ENCODE measurements around the gene ETNPPL.
A peak's percentile ranks its signal among the peaks of the same experiment; 100 is the strongest.

The ETNPPL gene

DNA sequence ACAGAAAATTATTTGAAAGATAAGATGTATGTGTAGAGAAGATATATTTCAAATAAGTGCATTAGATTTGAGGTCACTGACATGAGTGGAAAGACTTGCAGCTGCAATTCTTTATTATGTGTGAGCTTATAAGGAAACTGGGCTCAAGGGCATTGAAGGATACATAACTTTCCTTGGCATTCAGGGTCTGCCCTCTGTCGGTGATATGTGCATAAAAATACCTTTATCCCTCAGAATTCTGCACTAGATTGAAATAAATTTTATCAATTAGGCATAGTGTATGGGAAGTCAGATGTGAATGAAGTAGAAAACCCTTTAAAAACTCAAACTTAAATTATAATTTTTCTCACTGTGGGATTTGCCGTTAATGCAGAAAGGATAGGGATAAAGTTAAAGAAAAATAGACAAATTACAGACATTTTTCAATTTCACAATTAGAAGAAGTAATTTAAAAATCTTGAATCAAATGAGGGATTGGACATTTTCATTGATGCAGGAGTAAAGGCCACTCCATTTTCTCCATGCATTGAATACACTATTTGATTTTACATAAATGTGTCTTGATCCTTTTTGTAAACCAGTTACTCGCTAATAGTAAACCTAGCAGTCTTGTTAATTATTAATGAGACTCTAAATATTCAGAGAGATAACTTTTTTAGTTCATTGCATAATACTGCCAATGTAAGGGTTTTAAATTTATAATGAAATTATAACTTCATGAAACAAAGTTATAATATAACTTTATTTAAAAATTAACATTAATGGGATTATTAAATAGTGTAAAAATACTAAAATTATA lies 21.0 kb upstream of the ETNPPL start:
- in situ Hi-C loops (cut with HindIII; ENCODE audit: low pct_unique_long_range_greater_than_20kb, low sequenced_read_pairs), result no loop called here
- peak; percentile 6 to 48 for DNase-seq (ENCODE audit: low read depth in 1 of 2, low spot score in 1 of 2)
- TF ChIP-seq JUND (IDR thresholded peaks at IDR 0.05; ENCODE audit: low read depth), result no peak

GRCh38 chr4:108779958-108780357 lies 17.1 kb upstream of the ETNPPL start:
- in situ Hi-C loops (cut with HindIII; ENCODE audit: low pct_unique_long_range_greater_than_20kb, low sequenced_read_pairs), result no loop called here
- no peak for DNase-seq (ENCODE audit: low read depth in 1 of 2, low spot score in 1 of 2)
- no peak for TF ChIP-seq JUND (IDR thresholded peaks at IDR 0.05; ENCODE audit: low read depth)

DNA sequence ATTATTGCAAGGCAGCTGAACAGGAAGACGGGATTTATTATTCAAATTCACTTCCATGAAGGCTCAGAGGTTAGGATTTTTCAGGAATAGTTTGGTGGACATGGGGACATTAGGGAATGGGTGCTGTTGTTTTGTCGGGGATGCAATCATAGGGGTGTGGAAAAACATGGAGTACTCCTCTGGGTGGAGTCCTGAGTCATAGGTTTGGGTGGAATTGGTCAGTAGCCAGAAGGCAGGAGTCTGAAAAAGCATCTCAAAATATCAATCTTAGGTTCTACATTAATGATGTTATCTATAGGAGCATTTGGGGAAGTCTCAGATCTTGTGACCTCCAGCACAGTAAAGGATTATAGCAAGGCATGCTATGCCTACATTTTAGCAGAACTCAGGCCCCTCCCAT lies 14.5 kb upstream of the ETNPPL start:
- DNase-seq (ENCODE audit: low read depth in 1 of 2, low spot score in 1 of 2), result no peak
- in situ Hi-C loops (cut with HindIII; ENCODE audit: low pct_unique_long_range_greater_than_20kb, low sequenced_read_pairs), result no loop called here
- TF ChIP-seq JUND (IDR thresholded peaks at IDR 0.05; ENCODE audit: low read depth), result no peak

- DNase-seq (ENCODE audit: low read depth in 1 of 2, low spot score in 1 of 2), result no peak
- TF ChIP-seq JUND (IDR thresholded peaks at IDR 0.05; ENCODE audit: low read depth), result no peak
- in situ Hi-C loops (cut with HindIII; ENCODE audit: low pct_unique_long_range_greater_than_20kb, low sequenced_read_pairs), result no loop called here
These were observed 13.1 kb upstream of the ETNPPL start for GRCh38 chr4:108775921-108776320.

- no peak for TF ChIP-seq JUND (IDR thresholded peaks at IDR 0.05; ENCODE audit: low read depth)
- in situ Hi-C loops (cut with HindIII; ENCODE audit: low pct_unique_long_range_greater_than_20kb, low sequenced_read_pairs), result no loop called here
- peak in 1 of 2 experiments; percentile 56 for DNase-seq (ENCODE audit: low read depth in 1 of 2, low spot score in 1 of 2)
These were observed 12.1 kb upstream of the ETNPPL start for GRCh38 chr4:108774809-108775530.

DNA sequence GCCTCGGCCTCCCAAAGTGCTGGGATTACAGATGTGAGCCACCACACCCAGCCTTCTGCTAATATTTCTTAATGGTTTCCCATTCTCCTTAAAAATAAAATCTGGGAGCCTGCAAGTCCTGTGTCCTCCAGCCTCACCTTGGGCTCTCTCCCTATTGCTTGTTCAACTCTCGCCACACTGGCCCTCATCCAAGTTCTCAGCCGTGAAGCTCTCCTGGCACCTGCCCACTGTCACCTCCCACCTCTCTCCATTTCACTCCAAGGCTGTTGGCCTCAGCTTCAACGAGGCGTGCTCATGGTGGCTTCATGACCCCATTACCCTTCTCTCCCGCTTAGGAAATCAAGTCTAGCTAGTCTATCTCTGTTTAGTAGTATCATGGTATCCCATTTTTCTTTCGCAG lies 9.5 kb upstream of the ETNPPL start:
- no peak for TF ChIP-seq JUND (IDR thresholded peaks at IDR 0.05; ENCODE audit: low read depth)
- in situ Hi-C loops (cut with HindIII; ENCODE audit: low pct_unique_long_range_greater_than_20kb, low sequenced_read_pairs), result no loop called here

GRCh38 chr4:108766058-108766457 lies 3.2 kb upstream of the ETNPPL start:
- TF ChIP-seq JUND (IDR thresholded peaks at IDR 0.05; ENCODE audit: low read depth), result no peak
- in situ Hi-C loops (cut with HindIII; ENCODE audit: low pct_unique_long_range_greater_than_20kb, low sequenced_read_pairs), result no loop called here
- DNase-seq (ENCODE audit: low read depth in 1 of 2, low spot score in 1 of 2), result no peak

More for the DNA sequence above, 9.5 kb upstream of the ETNPPL start:
- DNase-seq (ENCODE audit: low read depth in 1 of 2, low spot score in 1 of 2), result no peak

DNA sequence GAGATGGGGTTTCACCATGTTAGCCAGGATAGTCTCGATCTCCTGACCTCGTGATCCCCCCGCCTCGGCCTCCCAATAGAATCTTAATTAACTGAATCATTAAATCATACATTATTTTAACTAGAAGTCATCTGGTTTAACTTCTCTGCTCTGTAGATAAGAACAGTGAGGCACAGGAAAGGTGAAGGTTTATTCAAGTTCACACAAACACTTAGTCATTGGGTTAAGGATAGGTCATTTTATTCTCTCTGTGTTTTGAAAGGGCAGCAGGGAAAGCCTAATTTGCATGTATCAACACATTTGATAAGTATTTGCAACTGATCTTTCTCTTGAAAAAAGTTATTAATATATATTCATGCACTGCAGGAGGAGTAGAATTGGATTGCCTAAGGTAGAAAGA lies 1.1 kb upstream of the ETNPPL start:
- in situ Hi-C loops (cut with HindIII; ENCODE audit: low pct_unique_long_range_greater_than_20kb, low sequenced_read_pairs), result no loop called here
- no peak for TF ChIP-seq JUND (IDR thresholded peaks at IDR 0.05; ENCODE audit: low read depth)

GRCh38 chr4:108763226-108763593 lies 357 bp upstream of the ETNPPL start:
- in situ Hi-C loops (cut with HindIII; ENCODE audit: low pct_unique_long_range_greater_than_20kb, low sequenced_read_pairs), result no loop called here
- TF ChIP-seq JUND (IDR thresholded peaks at IDR 0.05; ENCODE audit: low read depth), result no peak
- DNase-seq (ENCODE audit: low read depth in 1 of 2, low spot score in 1 of 2), result no peak

More for the DNA sequence above, 1.1 kb upstream of the ETNPPL start:
- DNase-seq (ENCODE audit: low read depth in 1 of 2, low spot score in 1 of 2), result no peak

DNA sequence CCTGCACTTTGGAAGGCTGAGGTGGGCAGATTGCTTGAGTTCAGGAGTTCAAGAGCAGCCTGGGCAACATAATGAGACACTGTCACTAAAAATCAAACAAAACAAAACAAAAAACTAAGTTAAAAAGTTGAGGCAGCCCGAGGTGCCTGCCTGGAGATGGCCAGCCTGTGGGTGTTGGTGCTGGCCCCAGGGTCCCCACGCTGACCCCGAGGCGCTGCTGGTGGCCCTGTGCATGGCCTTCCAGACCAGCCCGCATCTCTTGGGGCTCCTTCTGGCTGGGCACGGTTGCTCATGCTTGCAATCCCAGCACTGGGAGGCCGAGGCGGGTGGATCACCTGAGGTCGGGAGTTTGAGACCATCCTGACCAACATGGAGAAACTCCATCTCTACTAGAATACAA lies 4.4 kb downstream of the ETNPPL start:
- in situ Hi-C loops (cut with HindIII; ENCODE audit: low pct_unique_long_range_greater_than_20kb, low sequenced_read_pairs), result no loop called here
- TF ChIP-seq JUND (IDR thresholded peaks at IDR 0.05; ENCODE audit: low read depth), result no peak
- no peak for DNase-seq (ENCODE audit: low read depth in 1 of 2, low spot score in 1 of 2)

DNA sequence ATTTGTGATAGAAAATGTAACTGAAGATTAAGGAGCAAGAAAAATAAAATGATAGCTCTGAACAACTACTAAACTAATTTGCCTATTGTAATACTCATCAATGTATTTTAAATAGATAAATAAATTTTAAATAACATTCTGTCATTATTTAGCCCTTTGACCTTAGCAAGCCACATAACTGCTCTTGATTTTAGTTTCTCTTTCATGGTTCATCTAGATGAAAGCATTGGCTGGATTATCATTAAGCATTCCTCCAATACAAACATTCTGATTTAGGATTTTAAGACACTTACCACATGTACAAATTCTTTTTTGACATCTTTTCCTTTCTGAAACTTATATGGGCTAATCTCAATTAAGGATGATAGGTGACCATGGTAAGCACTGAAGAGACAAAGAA lies 8.5 kb downstream of the ETNPPL start:
- in situ Hi-C loops (cut with HindIII; ENCODE audit: low pct_unique_long_range_greater_than_20kb, low sequenced_read_pairs), result no loop called here

GRCh38 chr4:108751321-108751720 lies 11.5 kb downstream of the ETNPPL start:
- no peak for DNase-seq (ENCODE audit: low read depth in 1 of 2, low spot score in 1 of 2)
- TF ChIP-seq JUND (IDR thresholded peaks at IDR 0.05; ENCODE audit: low read depth), result no peak
- in situ Hi-C loops (cut with HindIII; ENCODE audit: low pct_unique_long_range_greater_than_20kb, low sequenced_read_pairs), result no loop called here

More for the DNA sequence above, 8.5 kb downstream of the ETNPPL start:
- no peak for DNase-seq (ENCODE audit: low read depth in 1 of 2, low spot score in 1 of 2)
- TF ChIP-seq JUND (IDR thresholded peaks at IDR 0.05; ENCODE audit: low read depth), result no peak

DNA sequence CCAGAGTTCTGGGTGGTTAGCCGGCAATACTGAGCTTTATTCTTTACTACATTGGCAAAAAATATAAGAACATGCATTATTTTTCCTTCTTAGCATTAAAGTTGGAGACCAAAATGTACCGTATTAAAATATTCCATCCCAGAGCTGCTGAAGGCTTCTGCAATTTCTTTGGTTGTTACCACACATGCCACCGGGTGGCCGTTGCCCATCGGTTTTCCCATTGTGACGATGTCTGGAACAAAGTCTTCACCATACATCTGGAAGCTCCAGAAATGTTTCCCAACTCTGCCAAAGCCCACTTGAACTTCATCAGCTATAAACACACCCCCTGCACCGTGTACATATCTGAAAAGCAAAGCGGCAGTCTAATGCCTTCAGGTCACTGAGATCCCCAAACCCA lies 13.7 kb downstream of the ETNPPL start:
- in situ Hi-C loops (cut with HindIII; ENCODE audit: low pct_unique_long_range_greater_than_20kb, low sequenced_read_pairs), result no loop called here
- no peak for TF ChIP-seq JUND (IDR thresholded peaks at IDR 0.05; ENCODE audit: low read depth)
- DNase-seq (ENCODE audit: low read depth in 1 of 2, low spot score in 1 of 2), result no peak

Data from T47D (cell line).